Neural cell (in vitro differentiated cells): ENCODE data around the gene SUGCT. TPM values are rescaled to one million over a fixed set of nuclear protein-coding genes. Genes with fewer than 3 reads are reported as not detected.

ENCODE experiments used
- H2AFZ ChIP-seq: fragments of 200-600, 300-800 bp; sonication (generic), shearing (Covaris generic); 2 replicates; pipeline ENCODE4 v1.6.0; 2014; ENCODE audit warnings: low read depth, mild to moderate bottlenecking, antibody characterized with exemption, low read length, moderate library complexity
- H3F3A ChIP-seq: fragments of 200-600 bp; shearing (Covaris generic); 2 replicates; pipeline ENCODE4 v1.6.1; 2016; ENCODE audit warnings: mild to moderate bottlenecking, moderate library complexity, mixed read lengths, antibody characterized with exemption, low read length; ENCODE audit not compliant: insufficient read depth, poor library complexity, severe bottlenecking
- H3K27ac ChIP-seq: fragments of 200-600, 300-800 bp; sonication (generic), shearing (Covaris generic); 2 replicates; pipeline ENCODE4 v1.5.1; 2014; ENCODE audit warnings: mild to moderate bottlenecking, low read length, moderate library complexity
- H3K27me3 ChIP-seq: fragments of 300-800, 200-600 bp; sonication (generic), shearing (Covaris generic); 2 replicates; pipeline ENCODE4 v1.6.0; 2014; ENCODE audit warnings: mild to moderate bottlenecking, low read depth, low read length, moderate library complexity; ENCODE audit not compliant: insufficient read depth
- H3K36me3 ChIP-seq: fragments of 300-800, 200-600 bp; sonication (generic), shearing (Covaris generic); 2 replicates; pipeline ENCODE4 v1.5.1; 2014; ENCODE audit warnings: mild to moderate bottlenecking, antibody characterized with exemption, low read length, moderate library complexity; ENCODE audit not compliant: insufficient read depth
- H3K4me2 ChIP-seq: fragments of 300-800, 200-600 bp; sonication (generic), shearing (Covaris generic); 2 replicates; pipeline ENCODE4 v1.6.0; 2014; ENCODE audit warnings: mild to moderate bottlenecking, low read length
- H3K4me3 ChIP-seq: fragments of 300-800, 200-600 bp; sonication (generic), shearing (Covaris generic); 2 replicates; pipeline ENCODE4 v1.5.1; 2014; ENCODE audit warnings: mild to moderate bottlenecking, low read length, moderate library complexity
- H3K79me2 ChIP-seq: fragments of 200-600 bp; shearing (Covaris generic); replicated peaks from 2 replicates; pipeline ENCODE4 v1.6.0; 2014; ENCODE audit warnings: mild to moderate bottlenecking, low read length, moderate library complexity; ENCODE audit not compliant: insufficient read depth
- H3K9ac ChIP-seq: fragments of 300-800, 200-600 bp; sonication (generic), shearing (Covaris generic); 2 replicates; pipeline ENCODE4 v1.6.1; 2016; ENCODE audit warnings: mild to moderate bottlenecking, low read length, mixed read lengths
- H3K9me2 ChIP-seq: fragments of 200-600 bp; shearing (Covaris generic); 2 replicates; pipeline ENCODE4 v1.6.1; 2016; ENCODE audit warnings: mild to moderate bottlenecking, low read length, mixed read lengths; ENCODE audit not compliant: insufficient read depth
- H3K9me3 ChIP-seq: fragments of 200-600, 300-800 bp; sonication (generic), shearing (Covaris generic); 2 replicates; pipeline ENCODE4 v1.6.1; 2016; ENCODE audit warnings: mild to moderate bottlenecking, mixed run types, low read length, moderate library complexity, mixed read lengths
- H4K20me1 ChIP-seq: fragments of 200-600 bp; shearing (Covaris generic); 2 replicates; pipeline ENCODE4 v1.6.1; 2016; ENCODE audit warnings: mild to moderate bottlenecking, mixed run types; ENCODE audit not compliant: insufficient read depth
- CTCF ChIP-seq: fragments of 450-650 bp; IDR thresholded peaks from 2 replicates; pipeline ENCODE4 v1.5.1; 2014; ENCODE audit warnings: antibody characterized with exemption, mild to moderate bottlenecking, moderate library complexity; ENCODE audit not compliant: poor library complexity, severe bottlenecking
- EP300 ChIP-seq: fragments of 450-650 bp; conservative IDR thresholded peaks from 2 replicates; pipeline ENCODE4 v1.6.1; 2014; ENCODE audit warnings: antibody characterized with exemption, mild to moderate bottlenecking, moderate library complexity; ENCODE audit not compliant: poor library complexity, severe bottlenecking
- EZH2 ChIP-seq: fragments of 200-600, 300-800 bp; shearing (Covaris generic), sonication (generic); IDR thresholded peaks from 2 replicates; pipeline ENCODE4 v1.6.1; 2014; ENCODE audit warnings: antibody characterized with exemption, low read length, borderline replicate concordance, mild to moderate bottlenecking; ENCODE audit not compliant: insufficient read depth, poor library complexity, severe bottlenecking
- MXI1 ChIP-seq: fragments of 450-650 bp; conservative IDR thresholded peaks from 2 replicates; pipeline ENCODE4 v1.6.1; 2014; ENCODE audit warnings: antibody characterized with exemption, mild to moderate bottlenecking; ENCODE audit not compliant: poor library complexity, severe bottlenecking
- POLR2AphosphoS5 ChIP-seq: IDR thresholded peaks from 2 replicates; pipeline ENCODE4 v1.6.1; 2012
- RAD21 ChIP-seq: fragments of 450-650 bp; conservative IDR thresholded peaks from 2 replicates; pipeline ENCODE4 v1.6.1; 2014; ENCODE audit warnings: antibody characterized with exemption, mild to moderate bottlenecking, moderate library complexity
- REST ChIP-seq: IDR thresholded peaks from 2 replicates; pipeline ENCODE4 v1.6.1; 2012; ENCODE audit warnings: borderline replicate concordance
- SMC3 ChIP-seq: fragments of 450-650 bp; conservative IDR thresholded peaks from 2 replicates; pipeline ENCODE4 v1.6.1; 2014; ENCODE audit warnings: antibody characterized with exemption, mild to moderate bottlenecking, moderate library complexity; ENCODE audit not compliant: poor library complexity
- TAF1 ChIP-seq: IDR thresholded peaks from 2 replicates; pipeline ENCODE4 v1.6.1; 2012; ENCODE audit warnings: low read depth
- polyA plus RNA-seq: library from polyadenylated mRNA; depleted of rRNA; stranded (reverse); fragments of >200 nt; gene quantifications from 2 replicates; pipeline ENCODE4 v1.2.3, GENCODE V29; 2014

The SUGCT gene
- polyA plus RNA-seq, 1 donor from 2014 or later = not detected

- H4K20me1 ChIP-seq = no peaks in the 10 kb centered on the region
- no peak overlapping the region for H2AFZ ChIP-seq
- H3K9ac ChIP-seq = no peak overlapping the region
- no peak overlapping the region for H3K4me2 ChIP-seq
- H3K4me3 ChIP-seq = no peak overlapping the region
- H3F3A ChIP-seq = no peaks in the 10 kb centered on the region
- H3K9me3 ChIP-seq = no peaks in the 10 kb centered on the region
- TF ChIP-seq EP300 = no peak
- TF ChIP-seq MXI1 = no peak
- no peak for TF ChIP-seq CTCF
- TF ChIP-seq RAD21 = no peak
- no peak for TF ChIP-seq REST
- TF ChIP-seq SMC3 = no peak
- TF ChIP-seq POLR2AphosphoS5 = no peak
- TF ChIP-seq EZH2 = no peak
- no peak for TF ChIP-seq TAF1
- no peaks in the 10 kb centered on the region for H3K79me2 ChIP-seq
- no peaks in the 10 kb centered on the region for H3K36me3 ChIP-seq
- no peaks in the 10 kb centered on the region for H3K27me3 ChIP-seq
- H3K9me2 ChIP-seq = no peaks in the 10 kb centered on the region
- no peak overlapping the region for H3K27ac ChIP-seq
Observed at GRCh38 chr7:40883826-40884225, 749.0 kb downstream of the SUGCT start.

GRCh38 chr7:40884241-40884640, 749.4 kb downstream of the SUGCT start:
- Histone ChIP-seq H3K4me3 (no peak overlapping the region), H3K9me2 (no peaks in the 10 kb centered on the region), H3K27me3 (no peaks in the 10 kb centered on the region), H4K20me1 (no peaks in the 10 kb centered on the region), H3K79me2 (no peaks in the 10 kb centered on the region), H3K9ac (no peak overlapping the region), H3K9me3 (no peaks in the 10 kb centered on the region), H3K36me3 (no peaks in the 10 kb centered on the region), H3K4me2 (no peak overlapping the region), H3K27ac (no peak overlapping the region), H2AFZ (no peak overlapping the region), H3F3A (no peaks in the 10 kb centered on the region)
- TF ChIP-seq EP300 (no peak), TAF1 (no peak), REST (no peak), MXI1 (no peak), POLR2AphosphoS5 (no peak), RAD21 (no peak), SMC3 (no peak), EZH2 (no peak), CTCF (no peak)
